WTC11 (cell line): ENCODE measurements around the gene KIFC1.

Source experiments
- ARID4B ChIP-seq: sonication (generic); formaldehyde crosslinking; IDR thresholded peaks from 2 replicates; pipeline ENCODE4 v1.8.0; 2023; ENCODE audit warnings: missing genetic modification reagents, mild to moderate bottlenecking, borderline replicate concordance
- ATF2 ChIP-seq: sonication (generic); formaldehyde crosslinking; IDR thresholded peaks from 2 replicates; pipeline ENCODE4 v1.8.1; 2022; ENCODE audit warnings: low read depth, missing genetic modification reagents, borderline replicate concordance
- CTCF ChIP-seq: fragments of 200-600 bp; IDR thresholded peaks from 2 replicates; pipeline ENCODE4 v1.8.0; 2022; ENCODE audit warnings: antibody characterized with exemption
- PRDM15 ChIP-seq: sonication (generic); formaldehyde crosslinking; IDR thresholded peaks from 2 replicates; pipeline ENCODE4 v1.8.0; 2022; ENCODE audit warnings: missing genetic modification reagents

GRCh38 chr6:33390173-33390572 is 1.4 kb upstream of the KIFC1 start:
- TF ChIP-seq ARID4B (CRISPR knock-in tag) (no peak), ATF2 (no peak), PRDM15 (no peak), CTCF (no peak)
